GM12891 (cell line): Measurements from ENCODE around the gene CENPQ.

Experiments
- PAX5 ChIP-seq: IDR thresholded peaks from 2 replicates; pipeline ENCODE4 v1.6.1; 2011; ENCODE audit warnings: low read length, moderate library complexity, mild to moderate bottlenecking; ENCODE audit not compliant: insufficient read depth, severe bottlenecking
- POLR2A ChIP-seq: IDR thresholded peaks from 2 replicates; pipeline ENCODE4 v1.6.1; 2011; ENCODE audit warnings: low read depth, low read length, control low read depth
- POLR2AphosphoS5 ChIP-seq: IDR thresholded peaks from 2 replicates; pipeline ENCODE4 v1.6.1; 2011; ENCODE audit warnings: low read depth, low read length, control low read depth
- TAF1 ChIP-seq: IDR thresholded peaks from 2 replicates; pipeline ENCODE4 v1.6.1; 2011; ENCODE audit warnings: low read depth, low read length, control low read depth

DNA sequence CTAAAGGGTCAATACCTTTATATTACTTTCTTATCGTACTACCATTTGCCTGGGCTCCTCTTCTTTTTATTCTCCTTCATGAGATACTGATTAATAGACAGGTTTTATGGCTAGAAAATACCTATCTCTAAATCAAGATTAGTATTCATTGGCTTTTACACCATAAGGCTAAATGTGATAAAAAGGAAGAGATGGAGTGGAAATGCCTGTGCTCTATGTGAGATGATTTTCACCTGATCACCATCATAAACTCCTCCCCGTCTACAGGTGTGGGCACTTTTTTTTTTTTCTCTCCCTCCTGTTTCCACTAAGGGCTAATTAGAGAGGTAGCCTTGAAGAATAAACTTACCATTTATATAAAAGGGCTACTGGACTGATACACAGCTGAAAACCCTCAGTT lies 36.5 kb downstream of the CENPQ start, which contains the start of gene GLYATL3:
- TF ChIP-seq TAF1 (no peak), POLR2A (no peak), POLR2AphosphoS5 (no peak), PAX5 (no peak)
